ENCODE results near the gene GRIA4. TPM values are rescaled to one million over a fixed set of nuclear protein-coding genes. Genes with fewer than 3 reads are reported as not detected.

Gene GRIA4
- polyA plus RNA-seq, 1 of the 3 experiments (the other 2 are of a cell fraction) = 0.02 TPM

DNA sequence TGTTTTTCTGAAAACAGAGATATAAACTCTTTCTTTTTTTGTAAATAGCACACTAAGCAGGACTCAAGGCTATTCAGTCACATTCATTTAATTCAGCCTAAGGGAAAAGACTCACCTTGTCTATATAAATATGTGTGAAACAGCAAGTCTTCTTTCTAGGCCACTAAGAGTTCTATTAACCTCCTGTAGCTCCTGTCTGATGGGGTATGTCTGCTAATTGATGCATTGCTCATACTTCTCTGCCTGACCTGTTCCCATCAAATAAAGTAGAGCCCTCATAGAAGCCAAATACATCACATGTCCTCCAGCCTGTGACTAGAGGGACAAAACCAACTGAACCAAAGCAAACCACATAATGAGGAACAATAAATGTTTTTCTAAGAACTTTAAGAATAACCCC, 344.0 kb downstream of the GRIA4 start:
- Histone ChIP-seq H3K36me3 (replicated peaks in 1 of 2; ENCODE audit: control insufficient read depth in 1 of 2, insufficient read depth in 2 of 2, low read length in 1 of 2) (no peaks in the 10 kb centered on the region), H3F3A (replicated peaks; ENCODE audit: insufficient read depth) (no peaks in the 10 kb centered on the region), H3K4me1 (ENCODE audit: control insufficient read depth in 1 of 2, insufficient read depth in 2 of 2, low read depth in 1 of 2, low read length in 1 of 2) (no peaks in the 10 kb centered on the region), H3K4me3 (ENCODE audit: low read depth in 2 of 2, low read length in 1 of 2) (no peak overlapping the region), H3K4me2 (no peak overlapping the region), H3K9me2 (no peaks in the 10 kb centered on the region), H3K9me3 (no peaks in the 10 kb centered on the region), H3K9ac (no peak overlapping the region), H3K27me3 (ENCODE audit: insufficient read depth) (no peaks in the 10 kb centered on the region), H2AFZ (ENCODE audit: low read depth) (no peak overlapping the region), H3K79me2 (ENCODE audit: insufficient read depth) (no peaks in the 10 kb centered on the region), H4K20me1 (ENCODE audit: insufficient read depth) (no peaks in the 10 kb centered on the region), H3K27ac (ENCODE audit: low read depth in 2 of 2, low read length in 1 of 2) (no peak overlapping the region)
- POLR2A ChIA-PET = no interaction called here
- no peak for DNase-seq
- CTCF ChIA-PET = interaction anchor here (1.3 kb wide), 1 partner anchor 1218 kb away, joined by 3 read pairs; no protein-coding TSS in a partner anchor
- TF ChIP-seq TEAD4 (IDR thresholded peaks at IDR 0.05; ENCODE audit: borderline replicate concordance, insufficient read depth) (no peak), USF1 (IDR thresholded peaks at IDR 0.05; ENCODE audit: borderline replicate concordance, low read depth) (no peak), FOSL2 (IDR thresholded peaks at IDR 0.05; ENCODE audit: borderline replicate concordance, low read depth) (no peak), JUND (IDR thresholded peaks at IDR 0.05) (no peak), FOXM1 (IDR thresholded peaks at IDR 0.05; ENCODE audit: low read depth) (no peak), POLR2AphosphoS5 (IDR thresholded peaks at IDR 0.05; ENCODE audit: low read depth, low read length) (no peak), NRF1 (IDR thresholded peaks at IDR 0.05; ENCODE audit: low read depth, low read length) (no peak), EP300 (IDR thresholded peaks at IDR 0.05; ENCODE audit: borderline replicate concordance in 1 of 2, low read depth in 1 of 2, low read length in 1 of 2) (no peak), EZH2phosphoT487 (IDR thresholded peaks at IDR 0.05; ENCODE audit: borderline replicate concordance, low read depth) (no peak), MAX (IDR thresholded peaks at IDR 0.05; ENCODE audit: low read depth) (no peak), TCF12 (IDR thresholded peaks at IDR 0.05) (no peak), CHD2 (IDR thresholded peaks at IDR 0.05; ENCODE audit: low read length, partially characterized antibody) (no peak), TAF1 (IDR thresholded peaks at IDR 0.05; ENCODE audit: borderline replicate concordance, low read depth, low read length) (no peak), RAD21 (IDR thresholded peaks at IDR 0.05; ENCODE audit: low read length) (no peak)
- TF ChIP-seq, protein P1, sequence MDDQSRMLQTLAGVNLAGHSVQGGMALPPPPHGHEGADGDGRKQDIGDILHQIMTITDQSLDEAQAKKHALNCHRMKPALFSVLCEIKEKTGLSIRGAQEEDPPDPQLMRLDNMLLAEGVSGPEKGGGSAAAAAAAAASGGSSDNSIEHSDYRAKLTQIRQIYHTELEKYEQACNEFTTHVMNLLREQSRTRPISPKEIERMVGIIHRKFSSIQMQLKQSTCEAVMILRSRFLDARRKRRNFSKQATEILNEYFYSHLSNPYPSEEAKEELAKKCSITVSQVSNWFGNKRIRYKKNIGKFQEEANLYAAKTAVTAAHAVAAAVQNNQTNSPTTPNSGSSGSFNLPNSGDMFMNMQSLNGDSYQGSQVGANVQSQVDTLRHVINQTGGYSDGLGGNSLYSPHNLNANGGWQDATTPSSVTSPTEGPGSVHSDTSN (IDR thresholded peaks at IDR 0.05) = no peak
- TF ChIP-seq, protein P2, sequence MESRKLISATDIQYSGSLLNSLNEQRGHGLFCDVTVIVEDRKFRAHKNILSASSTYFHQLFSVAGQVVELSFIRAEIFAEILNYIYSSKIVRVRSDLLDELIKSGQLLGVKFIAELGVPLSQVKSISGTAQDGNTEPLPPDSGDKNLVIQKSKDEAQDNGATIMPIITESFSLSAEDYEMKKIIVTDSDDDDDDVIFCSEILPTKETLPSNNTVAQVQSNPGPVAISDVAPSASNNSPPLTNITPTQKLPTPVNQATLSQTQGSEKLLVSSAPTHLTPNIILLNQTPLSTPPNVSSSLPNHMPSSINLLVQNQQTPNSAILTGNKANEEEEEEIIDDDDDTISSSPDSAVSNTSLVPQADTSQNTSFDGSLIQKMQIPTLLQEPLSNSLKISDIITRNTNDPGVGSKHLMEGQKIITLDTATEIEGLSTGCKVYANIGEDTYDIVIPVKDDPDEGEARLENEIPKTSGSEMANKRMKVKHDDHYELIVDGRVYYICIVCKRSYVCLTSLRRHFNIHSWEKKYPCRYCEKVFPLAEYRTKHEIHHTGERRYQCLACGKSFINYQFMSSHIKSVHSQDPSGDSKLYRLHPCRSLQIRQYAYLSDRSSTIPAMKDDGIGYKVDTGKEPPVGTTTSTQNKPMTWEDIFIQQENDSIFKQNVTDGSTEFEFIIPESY (IDR thresholded peaks at IDR 0.05; ENCODE audit: borderline replicate concordance, low read depth) = no peak

Measured in SK-N-SH (cell line).